ENCODE results near the gene GDF7. TPM values are rescaled to one million over a fixed set of nuclear protein-coding genes. Genes with fewer than 3 reads are reported as not detected.

The GDF7 gene
- total and polyA plus RNA-seq, 10 of the 15 experiments (the other 5 are each of a cell fraction or from before 2014, with no cell fraction given) = 0.02 to 0.11 (median 0.04) TPM; not detected in 1

GRCh38 chr2:20623741-20624155 is 43.2 kb upstream of the GDF7 start:
- Histone ChIP-seq H3K36me3 (ENCODE audit: control insufficient read depth in 2 of 2, insufficient read depth in 2 of 2, low read length in 1 of 2) (no peaks in the 10 kb centered on the region), H3K4me3 (no peak overlapping the region), H3K27ac (ENCODE audit: control insufficient read depth, insufficient read depth) (no peak overlapping the region), H3K4me1 (ENCODE audit: control insufficient read depth, insufficient read depth, low read length) (no peaks in the 10 kb centered on the region), H3K4me2 (ENCODE audit: control insufficient read depth, insufficient read depth) (no peak overlapping the region), H3K27me3 (replicated peaks in 1 of 2; ENCODE audit: control insufficient read depth in 2 of 2, insufficient read depth in 2 of 2, low read length in 1 of 2) (no peaks in the 10 kb centered on the region), H3K9ac (ENCODE audit: control insufficient read depth, insufficient read depth, low read length) (no peak overlapping the region), H2AFZ (ENCODE audit: control insufficient read depth, low read depth, low read length) (no peak overlapping the region), H3K9me3 (replicated peaks; ENCODE audit: control insufficient read depth, insufficient read depth, low read length) (no peaks in the 10 kb centered on the region), H3K79me2 (ENCODE audit: control insufficient read depth, insufficient read depth, low read length) (no peaks in the 10 kb centered on the region), H4K20me1 (ENCODE audit: control insufficient read depth, insufficient read depth) (no peaks in the 10 kb centered on the region)
- ChIA-PET POLR2A (interaction anchor here (1.2 kb wide), 1 partner anchor 8 kb away, joined by 3 read pairs; no protein-coding TSS in a partner anchor), RAD21 (ENCODE audit: unreplicated experiment) (no interaction called here), SMC1A (ENCODE audit: uncharacterized antibody, unreplicated experiment) (no interaction called here), CTCF (no interaction called here)
- no peak for FAIRE-seq
- intact Hi-C loops (cut with micrococcal nuclease; ENCODE audit: unreplicated experiment) (no loop called here), in situ Hi-C loops (cut with MboI) (no loop called here)
- no TSS peak for BruUV-seq (replicated peaks)
- ATAC-seq = no peak
- TF ChIP-seq BMI1 (IDR thresholded peaks at IDR 0.05; ENCODE audit: borderline replicate concordance) = no peak
- no peak for TF ChIP-seq POLR2AphosphoS5 (IDR thresholded peaks at IDR 0.05; ENCODE audit: low read length)
- no peak for TF ChIP-seq PRDM15 (CRISPR knock-in tag; IDR thresholded peaks at IDR 0.05)
- TF ChIP-seq SUPT20H (IDR thresholded peaks at IDR 0.05; ENCODE audit: borderline replicate concordance, control insufficient read depth, low read depth, low read length) = no peak
- TF ChIP-seq TCF3 (IDR thresholded peaks at IDR 0.05; ENCODE audit: borderline replicate concordance, insufficient read depth, low read depth, low read length) = no peak
- no peak for TF ChIP-seq MLLT1 (IDR thresholded peaks at IDR 0.05)
- no peak for TF ChIP-seq IRF4 (IDR thresholded peaks at IDR 0.05; ENCODE audit: low read depth, low read length)
- TF ChIP-seq USF1 (IDR thresholded peaks at IDR 0.05; ENCODE audit: borderline replicate concordance, extremely low read length, insufficient read depth, low read depth, low read length) = no peak
- no peak for TF ChIP-seq ASH2L (IDR thresholded peaks at IDR 0.05; ENCODE audit: borderline replicate concordance, low read depth)
- no peak for TF ChIP-seq SRF (IDR thresholded peaks at IDR 0.05; ENCODE audit: low read depth in 2 of 2, low read length in 2 of 2)
- no peak for TF ChIP-seq LARP7 (IDR thresholded peaks at IDR 0.05)
- no peak for DNase-seq (ENCODE audit: low read depth, low spot score)
- WGBS (ENCODE audit: insufficient coverage, insufficient replicate concordance, low lambda C conversion rate, missing lambda C conversion rate) = 68% methylated on average over 7 of the region's 7 CpGs
